ENCODE measurements around the gene CEPT1. TPM values are rescaled to one million over a fixed set of nuclear protein-coding genes. Genes with fewer than 3 reads are reported as not detected.

CEPT1 gene
- total and polyA plus RNA-seq, 10 donors: 61.1 to 140 (median 95.2) TPM

GRCh38 chr1:111202366-111202706 lies 62.3 kb downstream of the CEPT1 start:
- Histone ChIP-seq H3K27ac (peak overlapping the region; percentile 96 to 100 (median 98)), H3K36me3 (peaks cover 0 to 29% (median 17%) of the 10 kb centered on the region in 6 donors), H3K4me1 (peaks cover 48 to 100% (median 84%) of the 10 kb centered on the region in 6 donors), H3K27me3 (replicated peaks in 1 of 7) (no peaks in the 10 kb centered on the region), H3K9me3 (no peaks in the 10 kb centered on the region), H3K4me3 (peak overlapping the region in 4 of 8 donors; percentile 79 to 88 (median 80))
- intact Hi-C loops (cut with DNase I; ENCODE audit: low total_unique reads): no loop called here
- no peak for DNase-seq
- TF ChIP-seq POLR2A (IDR thresholded peaks at IDR 0.05): no peak
- no peak for TF ChIP-seq POLR2AphosphoS5 (IDR thresholded peaks at IDR 0.05)
- no peak for TF ChIP-seq CTCF (IDR thresholded peaks at IDR 0.05 in 8 of 11, conservative IDR thresholded peaks at IDR 0.05 in 3 of 11)
- WGBS, 5 donors: 85 to 97% (median 88%) methylated on average over 1 of the region's 1 CpG

DNA sequence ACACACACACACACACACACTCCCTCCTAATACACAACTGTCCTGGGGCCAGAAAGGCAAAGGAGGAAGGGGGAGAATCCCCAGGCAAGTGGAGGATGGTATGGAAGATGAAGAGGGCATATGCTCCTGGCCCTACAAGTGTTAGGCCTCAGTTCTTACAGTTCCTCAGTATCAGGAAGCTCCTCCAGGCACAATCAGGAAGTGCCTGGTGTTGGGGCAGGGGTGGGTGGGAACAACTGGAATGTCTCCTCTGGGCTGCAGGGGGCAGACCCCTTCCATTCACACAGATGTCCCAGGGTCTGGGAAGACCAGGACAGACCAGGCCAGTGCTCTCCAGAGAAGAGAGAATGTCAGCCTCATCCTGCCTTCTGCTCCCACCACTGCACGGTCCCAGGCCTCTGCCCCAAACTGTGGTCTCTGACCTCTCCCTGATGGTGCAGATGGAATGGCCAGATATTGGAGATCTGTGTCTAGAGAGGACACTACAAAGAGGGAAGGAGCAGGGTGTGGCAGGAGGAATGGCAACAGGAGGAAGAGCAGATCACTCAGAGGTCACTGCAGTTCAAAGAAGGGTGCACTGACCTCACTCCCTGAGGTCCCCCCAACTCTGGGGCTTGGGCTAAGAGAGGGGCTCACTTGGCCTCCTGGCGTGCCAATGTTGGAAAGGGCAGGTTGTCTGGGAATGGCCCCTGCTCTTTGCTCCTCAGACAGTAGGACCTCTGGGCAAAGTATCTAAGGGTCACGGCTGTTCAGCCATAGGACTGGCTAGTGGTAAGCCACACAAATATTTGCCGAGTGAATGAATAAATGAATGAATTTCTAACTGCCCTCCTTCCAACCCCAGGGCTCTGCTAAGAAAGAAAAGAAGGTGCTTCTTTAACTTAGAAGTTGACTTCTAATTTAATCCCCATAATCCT lies 62.9 kb downstream of the CEPT1 start:
- Histone ChIP-seq H3K36me3 (peaks cover 0 to 23% (median 12%) of the 10 kb centered on the region in 6 donors), H3K9me3 (no peaks in the 10 kb centered on the region), H3K27me3 (replicated peaks in 1 of 7) (no peaks in the 10 kb centered on the region), H3K27ac (peak overlapping the region; percentile 96 to 100 (median 98)), H3K4me3 (peak overlapping the region; percentile 58 to 88 (median 79)), H3K4me1 (peaks cover 44 to 96% (median 78%) of the 10 kb centered on the region in 6 donors)
- no peak for DNase-seq
- WGBS, 5 donors: 23 to 49% (median 34%) methylated on average over 4 of the region's 4 CpGs
- TF ChIP-seq CTCF (IDR thresholded peaks at IDR 0.05 in 8 of 11, conservative IDR thresholded peaks at IDR 0.05 in 3 of 11) (no peak), POLR2AphosphoS5 (IDR thresholded peaks at IDR 0.05) (peak in 1 of 3 donors; percentile 24)
- intact Hi-C loops (cut with DNase I; ENCODE audit: low total_unique reads): no loop called here

GRCh38 chr1:111203681-111204200 lies 63.7 kb downstream of the CEPT1 start:
- Histone ChIP-seq H3K4me1 (peaks cover 38 to 89% (median 71%) of the 10 kb centered on the region in 6 donors), H3K9me3 (no peaks in the 10 kb centered on the region), H3K4me3 (peak overlapping the region; percentile 58 to 88 (median 79)), H3K27ac (peak overlapping the region; percentile 96 to 100 (median 98)), H3K36me3 (peaks cover 0 to 15% (median 4%) of the 10 kb centered on the region in 6 donors), H3K27me3 (replicated peaks in 1 of 7) (no peaks in the 10 kb centered on the region)
- TF ChIP-seq POLR2A (IDR thresholded peaks at IDR 0.05) (no peak), POLR2AphosphoS5 (IDR thresholded peaks at IDR 0.05) (peak in 2 of 3 donors; percentile 32 to 48), CTCF (IDR thresholded peaks at IDR 0.05 in 8 of 11, conservative IDR thresholded peaks at IDR 0.05 in 3 of 11) (peak in 4 of 11 experiments; percentile 4 to 14 (median 8))
- intact Hi-C loops (cut with DNase I; ENCODE audit: low total_unique reads): no loop called here
- peak; percentile 99 for DNase-seq
- 0 to 10% (median 2%) methylated on average over 28 to 41 of the region's 41 CpGs for WGBS, 5 donors
